ENCODE data around the gene MEX3B. TPM values are rescaled to one million over a fixed set of nuclear protein-coding genes. Genes with fewer than 3 reads are reported as not detected.

The MEX3B gene
- total and polyA plus RNA-seq, 2 donors (not counting 1 experiment from before 2014, with no cell fraction given) = 2.6 to 8.1 TPM

GRCh38 chr15:82047453-82048400 is 1.9 kb upstream of the MEX3B start:
- peak overlapping the region; percentile 48 for H3K4me2 ChIP-seq (ENCODE audit: extremely low read depth, insufficient read depth, low read length)
- H3K9me3 ChIP-seq (ENCODE audit: control insufficient read depth, insufficient read depth, low read depth, low read length) = no peaks in the 10 kb centered on the region
- no peak for TF ChIP-seq CTCF (conservative IDR thresholded peaks at IDR 0.05 in 1 of 2, IDR thresholded peaks at IDR 0.05 in 1 of 2; ENCODE audit: low read depth in 1 of 2, low read length in 2 of 2)
- no peak for TF ChIP-seq EZH2 (IDR thresholded peaks at IDR 0.05; ENCODE audit: low read length, missing control alignments)
- no peaks in the 10 kb centered on the region for H3K4me1 ChIP-seq (ENCODE audit: control insufficient read depth, extremely low read depth, insufficient read depth, low read length)
- no peak overlapping the region for H3K9ac ChIP-seq (ENCODE audit: insufficient read depth, low read length)
- peak overlapping the region; percentile 45 to 72 (median 57) for H3K4me3 ChIP-seq (replicated peaks in 1 of 4; ENCODE audit: control extremely low read depth in 1 of 4, insufficient read depth in 1 of 4, low read depth in 3 of 4, low read length in 4 of 4)
- H4K20me1 ChIP-seq (ENCODE audit: control insufficient read depth, extremely low read depth, insufficient read depth, low read length) = no peaks in the 10 kb centered on the region
- H3K27me3 ChIP-seq (ENCODE audit: control insufficient read depth, insufficient read depth, low read length) = peaks cover 6% of the 10 kb centered on the region
- peaks cover 13% of the 10 kb centered on the region for H3K79me2 ChIP-seq (ENCODE audit: control insufficient read depth, insufficient read depth, low read length)
- H3K27ac ChIP-seq (ENCODE audit: insufficient read depth, low read length) = no peak overlapping the region
- peaks cover 2% of the 10 kb centered on the region for H3K36me3 ChIP-seq (ENCODE audit: control insufficient read depth, insufficient read depth, low read length)
- peak overlapping the region; percentile 48 for H2AFZ ChIP-seq (ENCODE audit: low read length)
- peak; percentile 28 to 39 for DNase-seq (ENCODE audit: low read depth in 2 of 2)

DNA sequence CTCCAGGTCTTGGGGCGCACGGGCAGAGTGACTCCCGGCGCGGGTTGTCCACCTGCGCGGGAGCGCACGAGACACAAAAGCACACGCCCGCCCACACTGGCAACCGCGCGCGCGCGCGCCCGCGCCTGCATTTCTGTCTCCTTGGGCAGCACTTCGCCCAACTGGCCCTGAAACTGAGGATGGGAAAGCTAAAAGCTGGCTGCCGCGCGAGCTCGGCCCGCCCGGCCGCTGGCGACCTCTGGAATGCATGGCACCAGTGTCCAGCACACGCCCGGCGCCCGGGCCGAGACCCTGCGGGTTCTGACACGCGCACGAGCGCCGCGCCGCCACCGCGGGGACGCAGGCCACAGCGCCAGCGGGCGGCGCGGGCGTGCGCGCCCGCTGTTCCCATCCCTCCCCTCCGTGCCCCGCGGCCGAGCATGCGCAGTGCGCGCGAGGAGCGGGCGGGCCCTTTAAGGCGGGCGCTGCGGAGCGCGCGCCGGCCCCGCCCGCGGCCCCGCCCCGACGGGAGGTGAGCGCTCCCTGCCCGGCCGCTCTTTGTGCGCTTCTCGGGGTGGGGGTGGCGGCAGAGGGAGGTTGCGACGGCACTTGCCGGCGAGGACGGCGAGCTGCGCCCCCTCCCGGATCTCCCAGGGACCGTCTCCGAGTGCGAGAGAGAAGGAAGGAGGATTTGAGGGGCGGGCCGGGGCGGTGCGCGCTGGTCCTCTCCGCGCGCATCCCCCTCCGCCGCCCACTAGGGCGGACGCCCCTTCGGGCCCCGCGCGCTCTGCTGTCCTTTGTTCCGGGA is 1.0 kb upstream of the MEX3B start:
- H3K79me2 ChIP-seq (ENCODE audit: control insufficient read depth, insufficient read depth, low read length) = peaks cover 13% of the 10 kb centered on the region
- peak overlapping the region; percentile 82 for H3K27ac ChIP-seq (ENCODE audit: insufficient read depth, low read length)
- H3K36me3 ChIP-seq (ENCODE audit: control insufficient read depth, insufficient read depth, low read length) = peaks cover 2% of the 10 kb centered on the region
- peak overlapping the region; percentile 81 for H2AFZ ChIP-seq (ENCODE audit: low read length)
- peak overlapping the region; percentile 72 to 79 (median 76) for H3K4me3 ChIP-seq (replicated peaks in 1 of 4; ENCODE audit: control extremely low read depth in 1 of 4, insufficient read depth in 1 of 4, low read depth in 3 of 4, low read length in 4 of 4)
- peaks cover 6% of the 10 kb centered on the region for H3K27me3 ChIP-seq (ENCODE audit: control insufficient read depth, insufficient read depth, low read length)
- H3K4me2 ChIP-seq (ENCODE audit: extremely low read depth, insufficient read depth, low read length) = peak overlapping the region; percentile 82
- TF ChIP-seq EZH2 (IDR thresholded peaks at IDR 0.05; ENCODE audit: low read length, missing control alignments) (peak; percentile 25), CTCF (conservative IDR thresholded peaks at IDR 0.05 in 1 of 2, IDR thresholded peaks at IDR 0.05 in 1 of 2; ENCODE audit: low read depth in 1 of 2, low read length in 2 of 2) (peak; percentile 54 to 58)
- peak; percentile 87 to 92 for DNase-seq (ENCODE audit: low read depth in 2 of 2)
- H3K9me3 ChIP-seq (ENCODE audit: control insufficient read depth, insufficient read depth, low read depth, low read length) = no peaks in the 10 kb centered on the region
- H4K20me1 ChIP-seq (ENCODE audit: control insufficient read depth, extremely low read depth, insufficient read depth, low read length) = no peaks in the 10 kb centered on the region
- H3K4me1 ChIP-seq (ENCODE audit: control insufficient read depth, extremely low read depth, insufficient read depth, low read length) = no peaks in the 10 kb centered on the region
- peak overlapping the region; percentile 70 for H3K9ac ChIP-seq (ENCODE audit: insufficient read depth, low read length)
